GM12878 (cell line): ENCODE measurements around the gene CDH4. TPM values are rescaled to one million over a fixed set of nuclear protein-coding genes. Genes with fewer than 3 reads are reported as not detected.

Source experiments
- ATAC-seq: fragments of 200-7000 bp; cut with Tn5 transposase; 3 replicates; pipeline ENCODE4 v1.9.1; 2020; ENCODE audit warnings: mild to moderate bottlenecking, moderate library complexity
- BruUV-seq: library from RNA; stranded (reverse); fragments of 400-500 nt; replicated peaks from 2 replicates; lab custom pipeline; 2021; lab: Mats Ljungman, UMichigan
- CTCF ChIA-PET: fragments of 300-600 bp; sonication (Branson Sonifier 250); formaldehyde crosslinking; extraction: SDS; loops from one replicate; lab custom pipeline; 2021; ENCODE audit warnings: inconsistent platforms; lab: Yijun Ruan, JAX
- POLR2A ChIA-PET: fragments of 350-600 bp; formaldehyde crosslinking; extraction: SDS; loops from one replicate; lab custom pipeline; 2021; ENCODE audit warnings: inconsistent platforms; lab: Charles Lee
- RAD21 ChIA-PET: fragments of 300-600 bp; sonication (Branson Sonifier 250); formaldehyde crosslinking; loops from one replicate; lab custom pipeline; 2023; ENCODE audit warnings: antibody characterized with exemption; ENCODE audit not compliant: unreplicated experiment; lab: Charles Lee
- SMC1A ChIA-PET: fragments of 300-600 bp; sonication (Branson Sonifier 250); formaldehyde crosslinking; loops from one replicate; lab custom pipeline; 2023; ENCODE audit not compliant: unreplicated experiment, uncharacterized antibody; lab: Charles Lee
- DNase-seq: peaks from one replicate; pipeline ENCODE4 v3.0.0-alpha.2; 2011; ENCODE audit warnings: low read depth, low spot score
- FAIRE-seq: peaks from 3 replicates; lab custom pipeline; 2011; peaks lifted over from hg19 to GRCh38; lab: Jason Lieb, UNC
- H2AFZ ChIP-seq: 2 replicates; pipeline ENCODE4 v1.6.0; 2011; ENCODE audit warnings: low read depth, low read length, control low read depth; ENCODE audit not compliant: control insufficient read depth
- H3K27ac ChIP-seq: 2 replicates; pipeline ENCODE4 v1.5.1; 2011; ENCODE audit warnings: control low read depth; ENCODE audit not compliant: control insufficient read depth, insufficient read depth
- H3K27me3 ChIP-seq, 2 experiments: replicated peaks in 1 of 2; 2 replicates each; pipeline versions ENCODE4 v1.6.0 to v1.6.1; 2011; ENCODE audit warnings: low read length in 1 of 2; ENCODE audit not compliant: control insufficient read depth in 2 of 2, insufficient read depth in 2 of 2
- H3K36me3 ChIP-seq, 2 experiments: 2 replicates each; pipeline ENCODE4 v1.5.1; 2011; ENCODE audit warnings: low read length in 1 of 2; ENCODE audit not compliant: control insufficient read depth in 2 of 2, insufficient read depth in 2 of 2
- H3K4me1 ChIP-seq: 2 replicates; pipeline ENCODE4 v1.6.1; 2011; ENCODE audit warnings: mild to moderate bottlenecking, low read length, moderate library complexity, mixed read lengths; ENCODE audit not compliant: control insufficient read depth, insufficient read depth
- H3K4me2 ChIP-seq: 2 replicates; pipeline ENCODE4 v1.6.0; 2011; ENCODE audit warnings: control low read depth; ENCODE audit not compliant: control insufficient read depth, insufficient read depth
- H3K4me3 ChIP-seq: fragments of 200-600 bp; sonication (generic); 2 replicates; pipeline ENCODE4 v1.5.1; 2016
- H3K79me2 ChIP-seq: 2 replicates; pipeline ENCODE4 v1.6.0; 2011; ENCODE audit warnings: low read length; ENCODE audit not compliant: control insufficient read depth, insufficient read depth
- H3K9ac ChIP-seq: 2 replicates; pipeline ENCODE4 v1.8.0; 2011; ENCODE audit warnings: low read length, control low read depth, mixed read lengths; ENCODE audit not compliant: control insufficient read depth, insufficient read depth
- H3K9me3 ChIP-seq: replicated peaks from 3 replicates; pipeline ENCODE4 v1.5.1; 2011; ENCODE audit warnings: mild to moderate bottlenecking, low read length; ENCODE audit not compliant: control insufficient read depth, insufficient read depth
- H4K20me1 ChIP-seq: 2 replicates; pipeline ENCODE4 v1.6.0; 2011; ENCODE audit not compliant: control insufficient read depth, insufficient read depth
- EZH2 ChIP-seq: IDR thresholded peaks from 2 replicates; pipeline ENCODE4 v1.6.1; 2012; ENCODE audit warnings: low read depth, mild to moderate bottlenecking, control low read depth, inconsistent platforms, low read length, borderline replicate concordance; ENCODE audit not compliant: control insufficient read depth
- FOS ChIP-seq: IDR thresholded peaks from 3 replicates; pipeline ENCODE4 v1.6.1; 2011; ENCODE audit warnings: borderline replicate concordance; ENCODE audit not compliant: insufficient read length; ENCODE audit errors: extremely low read depth
- MAX ChIP-seq: IDR thresholded peaks from 2 replicates; pipeline ENCODE4 v1.6.1; 2012; ENCODE audit warnings: low read depth, low read length, improper control_type of control experiment
- NR2C2 ChIP-seq: IDR thresholded peaks from 2 replicates; pipeline ENCODE4 v1.6.1; 2011; ENCODE audit warnings: borderline replicate concordance, low read depth; ENCODE audit not compliant: control insufficient read depth, insufficient read length
- PML ChIP-seq: IDR thresholded peaks from 2 replicates; pipeline ENCODE4 v1.6.1; 2012; ENCODE audit warnings: low read length, inconsistent platforms
- RCOR1 ChIP-seq: conservative IDR thresholded peaks from 2 replicates; pipeline ENCODE4 v1.6.1; 2012; ENCODE audit warnings: low read depth, low read length, improper control_type of control experiment
- RELA ChIP-seq: fragments of 450-650 bp; IDR thresholded peaks from 2 replicates; pipeline ENCODE4 v1.8.0; 2014; ENCODE audit warnings: borderline replicate concordance; ENCODE audit not compliant: partially characterized antibody
- RELB ChIP-seq: fragments of 450-650 bp; IDR thresholded peaks from 2 replicates; pipeline ENCODE4 v1.6.1; 2017; ENCODE audit warnings: low read depth, mild to moderate bottlenecking, moderate library complexity
- ZBED1 ChIP-seq: IDR thresholded peaks from 2 replicates; pipeline ENCODE4 v1.6.1; 2016; ENCODE audit warnings: borderline replicate concordance
- WGBS: methylation state at CpG from one replicate; pipeline ENCODE4 v1.1.6; 2016; ENCODE audit warnings: low lambda C conversion rate; ENCODE audit not compliant: insufficient replicate concordance, insufficient coverage; ENCODE audit errors: missing lambda C conversion rate; 5-methylcytosine and 5-hydroxymethylcytosine counted together
- in situ Hi-C: fragments of 300-500 bp; cut with MboI; formaldehyde crosslinking; loops from 9 replicates; pipeline ENCODE4 v1.14.3; 2018; ENCODE audit warnings: mixed read lengths
- intact Hi-C: fragments of 100-400 bp; cut with micrococcal nuclease; formaldehyde crosslinking; loops from one replicate; pipeline ENCODE4 v1.14.2; 2022; ENCODE audit not compliant: unreplicated experiment
- polyA plus RNA-seq, 11 experiments: library from polyadenylated mRNA; depleted of rRNA in 4 of 11; unstranded in 6 of 11; stranded (reverse) in 5 of 11; fragments of >200 nt; fragmentation: Nextera tagmentation in 4 of 11; fragmentation: Illumina TruSeq in 1 of 11; extraction: Ambion mirVana in 4 of 11; extraction: Trizol in 1 of 11; gene quantifications; 1 replicate in 1 of 11; 2 replicates in 10 of 11; pipeline versions ENCODE4 v1.2.1 to v1.2.3, GENCODE V29; 2011 to 2016; ENCODE audit warnings: inconsistent platforms in 2 of 11, missing spikeins in 2 of 11, low read depth in 1 of 11
- total RNA-seq, 4 experiments: library from RNA; depleted of rRNA in 3 of 4; stranded (reverse); fragments of >200 nt in 3 of 4; fragmentation: Illumina TruSeq in 1 of 4; extraction: Trizol in 1 of 4; gene quantifications; 2 replicates each; pipeline versions ENCODE4 v1.2.1 to v1.2.3, GENCODE V29; 2013 to 2021
- TF ChIP-seq, protein P1 (sequence below): fragments of 450-650 bp; IDR thresholded peaks from 2 replicates; pipeline ENCODE4 v1.6.1; 2016; ENCODE audit warnings: mild to moderate bottlenecking, moderate library complexity, borderline replicate concordance

Gene CDH4
- total and polyA plus RNA-seq, 10 of the 15 experiments (the other 5 are each of a cell fraction or from before 2014, with no cell fraction given) = not detected

DNA sequence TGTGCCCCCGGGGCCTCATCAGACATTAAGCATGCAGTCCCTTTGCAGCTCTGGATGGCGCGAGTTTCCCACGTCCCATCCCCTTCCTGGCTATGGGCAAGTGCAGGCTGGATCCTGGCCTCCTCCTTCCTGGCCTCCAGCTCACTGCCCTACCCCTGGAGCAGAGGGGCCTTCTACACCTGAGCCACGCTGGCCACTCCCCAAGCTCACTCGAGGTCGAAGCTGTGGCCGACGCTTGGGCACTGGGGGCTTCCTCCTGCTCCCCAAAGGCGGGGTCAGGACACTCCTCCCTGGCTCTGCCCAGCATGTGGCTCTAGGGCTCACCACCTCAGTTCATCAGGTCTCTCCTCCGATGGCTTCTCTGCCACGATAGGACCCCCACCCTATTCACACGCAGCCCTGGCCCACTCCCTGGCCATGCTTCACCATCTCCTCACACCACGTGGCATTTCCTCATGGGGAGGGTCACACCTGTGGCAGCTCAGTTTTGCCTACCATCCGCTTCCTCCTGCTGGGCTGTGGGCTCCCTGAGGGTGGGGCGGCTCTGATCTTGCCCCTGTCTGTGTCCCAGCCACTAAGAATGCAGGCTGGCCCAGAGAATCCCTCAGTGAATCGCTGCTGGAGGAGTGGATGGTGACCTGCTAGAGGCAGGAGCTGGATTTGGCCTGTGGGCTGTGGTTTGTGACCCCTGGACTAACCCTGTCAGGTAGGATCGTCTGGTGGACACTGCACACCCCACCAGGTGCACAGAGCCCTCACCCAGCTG is 532.9 kb downstream of the CDH4 start (continued):
- TF ChIP-seq, protein P1, sequence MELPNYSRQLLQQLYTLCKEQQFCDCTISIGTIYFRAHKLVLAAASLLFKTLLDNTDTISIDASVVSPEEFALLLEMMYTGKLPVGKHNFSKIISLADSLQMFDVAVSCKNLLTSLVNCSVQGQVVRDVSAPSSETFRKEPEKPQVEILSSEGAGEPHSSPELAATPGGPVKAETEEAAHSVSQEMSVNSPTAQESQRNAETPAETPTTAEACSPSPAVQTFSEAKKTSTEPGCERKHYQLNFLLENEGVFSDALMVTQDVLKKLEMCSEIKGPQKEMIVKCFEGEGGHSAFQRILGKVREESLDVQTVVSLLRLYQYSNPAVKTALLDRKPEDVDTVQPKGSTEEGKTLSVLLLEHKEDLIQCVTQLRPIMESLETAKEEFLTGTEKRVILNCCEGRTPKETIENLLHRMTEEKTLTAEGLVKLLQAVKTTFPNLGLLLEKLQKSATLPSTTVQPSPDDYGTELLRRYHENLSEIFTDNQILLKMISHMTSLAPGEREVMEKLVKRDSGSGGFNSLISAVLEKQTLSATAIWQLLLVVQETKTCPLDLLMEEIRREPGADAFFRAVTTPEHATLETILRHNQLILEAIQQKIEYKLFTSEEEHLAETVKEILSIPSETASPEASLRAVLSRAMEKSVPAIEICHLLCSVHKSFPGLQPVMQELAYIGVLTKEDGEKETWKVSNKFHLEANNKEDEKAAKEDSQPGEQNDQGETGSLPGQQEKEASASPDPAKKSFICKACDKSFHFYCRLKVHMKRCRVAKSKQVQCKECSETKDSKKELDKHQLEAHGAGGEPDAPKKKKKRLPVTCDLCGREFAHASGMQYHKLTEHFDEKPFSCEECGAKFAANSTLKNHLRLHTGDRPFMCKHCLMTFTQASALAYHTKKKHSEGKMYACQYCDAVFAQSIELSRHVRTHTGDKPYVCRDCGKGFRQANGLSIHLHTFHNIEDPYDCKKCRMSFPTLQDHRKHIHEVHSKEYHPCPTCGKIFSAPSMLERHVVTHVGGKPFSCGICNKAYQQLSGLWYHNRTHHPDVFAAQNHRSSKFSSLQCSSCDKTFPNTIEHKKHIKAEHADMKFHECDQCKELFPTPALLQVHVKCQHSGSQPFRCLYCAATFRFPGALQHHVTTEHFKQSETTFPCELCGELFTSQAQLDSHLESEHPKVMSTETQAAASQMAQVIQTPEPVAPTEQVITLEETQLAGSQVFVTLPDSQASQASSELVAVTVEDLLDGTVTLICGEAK = no peak
- TF ChIP-seq RELA (no peak), PML (no peak), RCOR1 (no peak), ZBED1 (no peak), MAX (no peak), EZH2 (no peak), FOS (no peak), NR2C2 (no peak)

DNA sequence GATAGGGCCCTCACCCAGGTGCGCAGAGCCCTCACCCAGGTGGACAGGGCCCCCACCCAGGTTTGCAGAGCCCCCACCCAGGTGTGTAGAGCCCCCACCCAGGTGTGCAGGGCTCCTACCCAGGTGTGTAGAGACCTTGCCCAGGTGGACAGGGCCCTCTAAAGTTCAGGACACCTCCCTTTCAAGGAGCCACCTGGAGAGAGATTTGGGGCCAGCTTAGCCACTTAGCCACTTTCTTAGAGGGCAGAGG is 533.4 kb downstream of the CDH4 start:
- H3K9me3 ChIP-seq = no peaks in the 10 kb centered on the region; the same call in 2 of the 3 replicates
- H4K20me1 ChIP-seq = no peaks in the 10 kb centered on the region
- ATAC-seq (no peak), DNase-seq (no peak), FAIRE-seq (no peak)
- H3K27me3 ChIP-seq = no peaks in the 10 kb centered on the region
- H3K9ac ChIP-seq = no peak overlapping the region
- SMC1A ChIA-PET = no interaction called here
- H3K27ac ChIP-seq = no peak overlapping the region
- in situ Hi-C loops = no loop called here
- no peak overlapping the region for H3K4me3 ChIP-seq
- H3K4me1 ChIP-seq = no peaks in the 10 kb centered on the region
- H3K4me2 ChIP-seq = no peak overlapping the region
- RAD21 ChIA-PET = no interaction called here
- 100% methylated on average over 1 of the region's 1 CpG for WGBS
- TF ChIP-seq RELB = no peak
- H2AFZ ChIP-seq = no peak overlapping the region
- POLR2A ChIA-PET = no interaction called here
- H3K36me3 ChIP-seq = no peaks in the 10 kb centered on the region
- intact Hi-C loops = no loop called here
- BruUV-seq = no TSS peak
- H3K79me2 ChIP-seq = no peaks in the 10 kb centered on the region
- CTCF ChIA-PET = no interaction called here
